ENCODE measurements around the gene KIF12. TPM values are rescaled to one million over a fixed set of nuclear protein-coding genes. Genes with fewer than 3 reads are reported as not detected.
A peak's percentile ranks its signal among the peaks of the same experiment; 100 is the strongest.

Gene KIF12
- total and polyA plus RNA-seq, 2 of the 13 experiments (the other 11 are each of a cell fraction or from before 2014, with no cell fraction given): 1.8 to 12.5 TPM

GRCh38 chr9:114076237-114077161 lies 22.6 kb downstream of the KIF12 start (continued):
- no peak for TF ChIP-seq TEF (CRISPR knock-in tag; IDR thresholded peaks at IDR 0.05)
- peak; percentile 36; the same call in 1 of the 2 replicates for TF ChIP-seq NR0B2 (CRISPR knock-in tag; IDR thresholded peaks at IDR 0.05)
- TF ChIP-seq CHCHD3 (CRISPR knock-in tag; IDR thresholded peaks at IDR 0.05): no peak
- peak; percentile 68; the same call in 1 of the 2 replicates for TF ChIP-seq NR1H2 (CRISPR knock-in tag; IDR thresholded peaks at IDR 0.05; ENCODE audit: borderline replicate concordance, low read depth)
- TF ChIP-seq ISL2 (CRISPR knock-in tag; IDR thresholded peaks at IDR 0.05): no peak
- peak; percentile 46; the same call in 1 of the 2 replicates for TF ChIP-seq THAP11 (CRISPR knock-in tag; IDR thresholded peaks at IDR 0.05)
- TF ChIP-seq HOXD1 (CRISPR knock-in tag; IDR thresholded peaks at IDR 0.05): no peak
- TF ChIP-seq ZNF768 (CRISPR knock-in tag; IDR thresholded peaks at IDR 0.05): peak; percentile 53; the same call in 1 of the 2 replicates
- TF ChIP-seq DPF2 (CRISPR knock-in tag; IDR thresholded peaks at IDR 0.05; ENCODE audit: borderline replicate concordance, low read depth): no peak
- no peak for TF ChIP-seq ZBTB49 (CRISPR knock-in tag; IDR thresholded peaks at IDR 0.05; ENCODE audit: borderline replicate concordance)
- no peak for TF ChIP-seq ATF2 (CRISPR knock-in tag; IDR thresholded peaks at IDR 0.05)
- no peak for TF ChIP-seq ZNF572 (CRISPR knock-in tag; IDR thresholded peaks at IDR 0.05)
- peak; percentile 65 for TF ChIP-seq MEIS1 (CRISPR knock-in tag; IDR thresholded peaks at IDR 0.05; ENCODE audit: borderline replicate concordance)
- TF ChIP-seq ZNF691 (CRISPR knock-in tag; IDR thresholded peaks at IDR 0.05; ENCODE audit: borderline replicate concordance, low read depth): no peak
- TF ChIP-seq PRDM4 (CRISPR knock-in tag; IDR thresholded peaks at IDR 0.05; ENCODE audit: borderline replicate concordance): no peak
- TF ChIP-seq GLI4 (CRISPR knock-in tag; IDR thresholded peaks at IDR 0.05; ENCODE audit: borderline replicate concordance): no peak
- no peak for TF ChIP-seq ZNF549 (CRISPR knock-in tag; IDR thresholded peaks at IDR 0.05)
- no peak for TF ChIP-seq ZNF816 (CRISPR knock-in tag; IDR thresholded peaks at IDR 0.05; ENCODE audit: borderline replicate concordance)
- no peak for TF ChIP-seq MAFF (IDR thresholded peaks at IDR 0.05; ENCODE audit: low read depth, low read length)
- TF ChIP-seq POLR2AphosphoS5 (IDR thresholded peaks at IDR 0.05; ENCODE audit: low read depth, low read length): no peak
- no peak for TF ChIP-seq KAT8 (CRISPR knock-in tag; IDR thresholded peaks at IDR 0.05)
